Activated naive CD4-positive, alpha-beta T cell treated with anti-CD3 and anti-CD28 coated beads, Interleukin-2, amount 50 U/mL, for 72 hours (primary cell): ENCODE measurements around the gene MMAB. TPM values are rescaled to one million over a fixed set of nuclear protein-coding genes. Genes with fewer than 3 reads are reported as not detected.
A peak's percentile ranks its signal among the peaks of the same experiment; 100 is the strongest.

Source experiments
- ATAC-seq, 2 donors: fragments of 150-1000 bp; cut with Tn5 transposase; 2 replicates each; pipeline ENCODE4 v1.10.0; 2021; ENCODE audit warnings: mild to moderate bottlenecking in 2 of 2, moderate library complexity in 2 of 2
- DNase-seq, 2 donors: peaks; one replicate each; pipeline ENCODE4 v3.0.0; 2021 to 2022; ENCODE audit warnings: low spot score in 2 of 2
- H3K27ac Mint-ChIP-seq, 2 donors: one replicate each; pipeline ENCODE4 v1.8.0; 2022; ENCODE audit warnings: mild to moderate bottlenecking in 2 of 2, mixed read lengths in 2 of 2
- H3K36me3 Mint-ChIP-seq, 2 donors: one replicate each; pipeline ENCODE4 v1.8.0; 2022; ENCODE audit warnings: mixed read lengths in 2 of 2
- H3K9me3 Mint-ChIP-seq, 2 donors: one replicate each; pipeline ENCODE4 v1.8.0; 2022; ENCODE audit warnings: mixed read lengths in 2 of 2
- total RNA-seq, 2 donors: library from RNA; stranded (reverse); gene quantifications; one replicate each; pipeline ENCODE4 v1.2.3, GENCODE V29; 2022

The MMAB gene
- total RNA-seq, result 10 to 100 TPM; 27.4 to 29.5 TPM

DNA sequence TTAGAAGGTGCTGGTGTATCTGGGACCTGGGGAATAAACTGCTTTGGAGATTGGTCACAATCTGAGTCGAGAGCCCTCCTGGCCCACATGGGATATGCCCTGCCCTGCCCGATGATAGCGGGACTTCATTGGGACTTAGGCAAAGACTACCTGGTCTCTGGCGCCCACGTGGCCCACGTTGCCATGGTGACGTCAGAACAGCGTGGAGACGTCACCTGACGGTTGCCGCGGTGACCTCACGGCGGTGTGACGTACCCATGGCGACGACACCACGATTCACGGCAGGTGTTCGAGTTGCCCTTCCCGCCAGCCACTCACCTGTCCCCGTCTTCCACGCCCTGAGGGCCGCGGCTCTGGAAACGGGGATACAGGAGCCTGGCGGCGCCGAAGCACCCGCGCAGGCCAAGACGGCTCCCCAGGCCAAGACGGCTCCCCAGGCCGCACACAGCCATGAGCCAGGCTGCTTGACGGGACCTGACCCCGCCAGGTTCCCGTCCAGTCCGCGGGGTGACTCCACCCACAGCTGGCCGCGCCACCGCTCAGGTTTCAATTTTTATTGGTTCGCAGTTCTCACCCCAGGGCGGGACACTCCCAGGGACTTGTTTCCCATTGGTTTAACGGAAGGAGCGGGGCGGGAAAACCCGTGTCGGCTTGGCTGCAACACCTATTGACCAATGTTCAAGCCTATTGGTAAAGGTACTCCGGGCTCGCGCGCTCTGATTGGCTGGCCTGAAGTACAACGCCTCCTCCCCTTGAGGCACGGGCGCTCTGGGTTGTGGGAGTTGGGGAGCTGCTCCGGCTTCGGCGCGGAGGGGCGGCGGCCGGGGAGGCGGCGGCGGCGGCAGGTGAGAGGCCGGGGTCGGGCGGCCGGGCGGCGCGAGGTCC, at the start of gene MMAB, which contains the start of gene MVK:
Gene MMAB (minus strand): TSS at position 476 of the 885 bp plus-strand sequence. CDS start 24 bp downstream, at position 452.
Gene MVK (plus strand): TSS at position 766 of the 885 bp plus-strand sequence. CDS start 1,029 bp downstream, outside the sequence.
- no peaks in the 10 kb centered on the region for H3K9me3 Mint-ChIP-seq
- H3K36me3 Mint-ChIP-seq, result peaks cover 0 to 15% of the 10 kb centered on the region in 2 donors
- peak within 1 kb of the TSS; percentile 90 to 96 for H3K27ac Mint-ChIP-seq
- peak; percentile 96 for ATAC-seq
- peak; percentile 94 to 99 for DNase-seq

DNA sequence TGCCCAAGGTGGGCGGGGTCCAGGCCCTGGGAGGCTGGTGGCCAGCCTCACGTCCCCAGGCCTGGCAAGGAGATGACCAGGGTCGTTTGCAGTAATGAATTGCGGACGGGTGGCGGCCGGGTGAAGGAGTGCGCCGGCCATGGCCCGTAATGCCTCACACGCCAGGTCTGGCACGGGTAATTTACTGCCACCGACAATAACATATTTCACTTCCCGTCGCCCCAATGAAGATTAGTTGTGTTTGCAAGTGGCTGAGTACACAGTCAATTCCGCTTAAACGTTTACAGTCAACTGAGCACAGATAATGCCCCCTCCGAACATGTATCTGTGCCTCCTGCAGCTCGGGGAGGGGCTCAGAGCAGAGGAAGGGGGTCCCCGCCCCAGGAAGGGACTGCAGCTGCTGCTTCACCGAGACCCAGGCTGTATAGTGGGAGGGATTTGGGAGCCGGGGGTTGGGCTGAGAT, 48.6 kb upstream of the MMAB start:
- DNase-seq (no peak), ATAC-seq (no peak)
- H3K27ac Mint-ChIP-seq, result no peak overlapping the region
- H3K36me3 Mint-ChIP-seq, result no peaks in the 10 kb centered on the region
- H3K9me3 Mint-ChIP-seq, result no peaks in the 10 kb centered on the region

DNA sequence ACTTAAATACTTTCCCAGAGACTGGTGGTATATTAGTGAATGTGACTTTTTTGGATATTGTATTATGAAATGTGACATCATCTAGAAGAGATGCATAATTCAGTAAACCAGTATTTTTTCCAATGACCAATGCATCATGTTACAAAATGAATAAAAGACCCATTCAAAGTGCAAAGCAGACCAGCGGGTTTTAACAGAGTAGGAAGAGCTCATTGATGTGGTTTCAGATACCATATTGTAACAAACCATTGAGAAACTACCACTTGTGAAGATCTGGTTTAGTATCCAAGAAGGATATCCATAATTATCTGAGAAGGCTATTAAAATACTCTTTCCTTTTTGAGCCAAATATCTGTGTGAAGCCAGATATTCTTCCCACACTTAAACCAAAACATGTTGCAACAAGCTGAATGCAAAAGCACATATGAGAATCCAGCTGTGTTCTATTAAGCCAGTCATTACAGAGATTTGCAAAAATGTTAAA, 47.9 kb upstream of the MMAB start:
- no peak for ATAC-seq
- no peaks in the 10 kb centered on the region for H3K9me3 Mint-ChIP-seq
- no peak for DNase-seq
- H3K27ac Mint-ChIP-seq, result no peak overlapping the region
- no peaks in the 10 kb centered on the region for H3K36me3 Mint-ChIP-seq

DNA sequence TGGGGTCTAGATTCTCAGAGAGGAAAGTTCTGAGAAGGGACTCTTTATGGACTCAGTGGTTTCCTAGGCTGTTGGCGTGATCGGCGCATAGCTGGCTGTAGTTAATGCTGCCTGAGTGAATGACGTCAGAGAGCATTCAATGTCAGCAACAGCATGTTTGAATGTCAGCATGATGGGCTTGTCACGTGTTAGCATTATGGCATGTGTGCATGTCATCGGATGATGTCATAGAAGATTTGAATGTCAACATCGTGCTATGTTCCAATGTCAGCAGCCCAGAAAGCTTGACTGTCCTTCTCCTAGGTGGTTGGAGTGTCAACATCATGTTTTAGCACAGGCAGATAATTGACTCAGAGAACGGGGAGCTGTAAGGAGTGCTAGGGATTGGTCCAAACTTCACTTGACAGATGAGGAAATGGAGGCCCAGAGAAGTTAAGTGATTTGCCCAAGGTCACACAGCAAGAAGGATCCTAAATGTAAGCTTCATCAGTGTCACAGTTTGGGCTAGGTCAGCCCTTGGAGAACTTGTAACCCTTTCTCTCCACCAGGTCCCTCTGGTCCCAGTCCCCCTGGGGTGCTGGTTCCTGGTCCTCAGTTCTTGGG, 45.8 kb upstream of the MMAB start:
- no peak for DNase-seq
- no peak for ATAC-seq
- Mint-ChIP-seq H3K9me3 (no peaks in the 10 kb centered on the region), H3K36me3 (no peaks in the 10 kb centered on the region), H3K27ac (no peak overlapping the region)

DNA sequence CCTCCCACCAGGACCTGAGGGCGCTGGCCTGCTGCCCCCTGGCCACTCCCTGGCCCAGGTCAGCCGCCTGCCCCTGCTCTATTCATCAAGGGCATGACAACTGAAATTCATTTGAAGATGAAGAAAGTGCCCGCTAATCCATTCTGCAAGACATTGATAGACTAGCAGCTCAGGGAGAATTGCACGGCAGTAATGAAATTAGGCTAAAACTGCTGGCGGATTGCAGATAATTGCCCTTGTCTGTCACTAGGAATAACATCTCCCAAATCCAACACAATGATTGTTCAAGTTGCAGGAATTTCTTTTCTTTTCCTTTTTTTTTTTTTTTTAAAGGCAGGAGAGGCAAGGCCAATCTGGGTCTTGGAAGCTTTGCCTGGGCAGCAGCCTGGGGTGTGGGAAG, 44.8 kb upstream of the MMAB start:
- ATAC-seq (no peak), DNase-seq (no peak)
- H3K36me3 Mint-ChIP-seq, result no peaks in the 10 kb centered on the region

DNA sequence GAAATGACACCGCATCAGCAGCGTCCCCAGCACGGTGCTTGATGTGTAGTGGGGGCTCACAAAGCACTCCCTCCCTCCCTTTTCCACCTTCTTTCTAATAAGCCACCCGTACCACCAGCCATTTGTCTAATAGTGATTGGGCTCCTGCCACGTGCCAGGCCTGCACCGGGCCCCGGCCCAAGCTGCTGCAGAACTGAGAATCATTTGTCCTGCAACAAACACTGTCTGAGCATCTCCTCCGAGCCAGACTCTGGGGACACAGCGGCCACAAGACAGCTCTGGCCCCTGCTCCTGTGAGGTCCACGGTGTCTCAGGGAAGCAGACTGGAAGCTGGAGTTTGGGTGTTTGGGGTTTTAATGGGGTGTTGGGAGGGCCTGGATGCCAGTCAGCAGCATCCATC, 44.2 kb upstream of the MMAB start:
- no peak overlapping the region for H3K27ac Mint-ChIP-seq
- no peaks in the 10 kb centered on the region for H3K36me3 Mint-ChIP-seq
- no peaks in the 10 kb centered on the region for H3K9me3 Mint-ChIP-seq
- DNase-seq (no peak), ATAC-seq (no peak)

More for the DNA sequence above, 44.8 kb upstream of the MMAB start:
- no peaks in the 10 kb centered on the region for H3K9me3 Mint-ChIP-seq
- H3K27ac Mint-ChIP-seq, result no peak overlapping the region

DNA sequence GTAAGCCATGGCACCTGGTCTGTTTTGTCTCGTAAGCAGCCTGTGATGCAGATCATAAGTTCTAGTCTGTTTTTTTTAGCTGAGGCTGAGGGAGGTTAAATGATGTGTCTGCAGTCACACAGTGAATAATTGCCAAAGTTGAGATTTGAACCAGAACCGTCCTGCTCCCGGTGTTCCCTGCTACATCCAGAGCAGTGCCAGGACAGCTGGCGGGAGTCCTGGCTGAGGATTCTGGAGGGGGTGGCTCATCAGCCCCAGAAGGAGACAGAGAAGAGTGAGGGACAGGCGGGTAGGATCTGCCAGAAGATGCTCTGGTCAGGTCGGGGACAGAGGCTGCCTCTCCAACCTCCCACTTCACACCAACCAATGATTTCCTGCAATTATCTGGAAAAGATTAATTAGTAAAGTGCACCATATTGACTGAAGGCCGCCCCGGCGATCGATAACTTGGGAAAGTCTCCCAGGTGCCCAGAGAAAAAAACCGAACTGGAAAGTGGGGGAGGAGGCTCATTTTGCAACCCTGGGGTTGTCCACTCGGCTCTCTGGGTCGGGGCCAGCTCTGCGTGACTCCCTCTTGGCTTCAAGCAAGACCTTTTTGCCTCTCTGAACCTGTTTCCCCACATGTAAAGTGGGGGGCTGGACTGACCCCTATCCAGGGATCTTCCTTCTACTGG, 42.4 kb upstream of the MMAB start:
- Mint-ChIP-seq H3K27ac (no peak overlapping the region), H3K36me3 (no peaks in the 10 kb centered on the region), H3K9me3 (no peaks in the 10 kb centered on the region)
- DNase-seq (no peak), ATAC-seq (no peak)

DNA sequence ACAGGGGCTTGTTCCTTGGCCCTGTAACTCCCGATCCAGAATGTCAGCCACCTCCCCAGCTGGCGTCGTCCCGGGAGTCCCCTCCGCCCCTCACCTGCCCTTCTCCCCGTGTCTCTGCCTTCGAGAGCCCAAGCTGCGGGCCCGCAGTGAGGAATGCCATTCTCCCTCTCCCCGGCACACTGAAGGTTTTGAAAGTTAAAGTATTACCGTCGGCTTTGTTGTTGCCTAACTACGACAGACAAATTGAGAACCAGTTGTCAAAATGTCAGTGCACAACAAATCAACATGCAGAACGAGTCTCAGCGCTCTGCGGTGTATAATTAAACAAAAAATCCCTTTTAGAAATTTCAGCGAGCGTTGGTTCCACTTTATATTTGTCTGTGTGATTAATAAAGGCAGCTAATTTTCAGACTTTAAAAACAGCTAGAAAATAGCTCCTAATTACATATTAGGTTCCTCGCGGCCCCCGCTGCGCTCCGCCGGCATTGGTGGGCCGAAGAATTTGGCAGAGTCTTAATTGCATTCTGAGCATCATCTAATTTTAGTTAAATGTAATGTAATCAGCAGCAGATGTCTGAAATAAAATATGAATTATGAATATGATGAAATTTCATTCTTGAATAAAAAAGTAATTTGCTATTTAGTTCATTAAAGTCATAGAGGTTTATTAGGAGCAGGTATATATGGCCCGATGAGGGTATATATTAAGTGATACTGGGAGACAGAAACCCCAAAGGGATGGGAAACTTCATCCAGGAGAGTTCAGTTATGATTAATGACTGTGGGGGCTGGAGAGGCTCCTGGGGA, 40.5 kb upstream of the MMAB start:
- no peak for ATAC-seq

DNA sequence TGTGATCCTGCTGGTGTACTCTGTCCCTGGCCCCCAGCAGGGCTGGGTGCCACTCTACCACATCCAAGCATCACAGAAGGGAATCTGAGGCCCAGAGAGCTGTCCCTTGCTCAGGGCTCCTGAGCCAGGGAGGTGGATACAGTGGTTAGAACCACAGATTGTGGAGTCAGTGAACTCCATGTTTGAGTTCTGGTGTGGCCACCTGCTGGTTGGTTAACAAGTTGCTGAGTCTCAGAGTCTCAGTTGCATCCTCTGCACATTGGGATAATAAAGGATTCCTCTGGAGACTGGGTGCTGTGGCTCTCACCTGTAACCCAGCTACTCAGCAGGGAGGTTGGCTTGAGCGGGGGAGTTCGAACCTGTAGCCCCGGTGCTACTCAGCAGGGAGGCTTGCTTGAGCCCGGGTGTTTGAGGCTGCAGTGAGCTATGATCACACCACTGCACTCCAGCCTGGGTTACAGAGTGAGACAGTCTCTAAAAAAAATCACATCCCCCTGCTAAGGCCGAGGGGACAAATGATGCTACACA, 39.7 kb upstream of the MMAB start:
- DNase-seq, result no peak
- ATAC-seq, result no peak
- no peaks in the 10 kb centered on the region for H3K9me3 Mint-ChIP-seq
- no peaks in the 10 kb centered on the region for H3K36me3 Mint-ChIP-seq
- no peak overlapping the region for H3K27ac Mint-ChIP-seq

More for the DNA sequence above, 40.5 kb upstream of the MMAB start:
- no peak overlapping the region for H3K27ac Mint-ChIP-seq
- no peaks in the 10 kb centered on the region for H3K36me3 Mint-ChIP-seq
- no peak for DNase-seq
- H3K9me3 Mint-ChIP-seq, result no peaks in the 10 kb centered on the region

DNA sequence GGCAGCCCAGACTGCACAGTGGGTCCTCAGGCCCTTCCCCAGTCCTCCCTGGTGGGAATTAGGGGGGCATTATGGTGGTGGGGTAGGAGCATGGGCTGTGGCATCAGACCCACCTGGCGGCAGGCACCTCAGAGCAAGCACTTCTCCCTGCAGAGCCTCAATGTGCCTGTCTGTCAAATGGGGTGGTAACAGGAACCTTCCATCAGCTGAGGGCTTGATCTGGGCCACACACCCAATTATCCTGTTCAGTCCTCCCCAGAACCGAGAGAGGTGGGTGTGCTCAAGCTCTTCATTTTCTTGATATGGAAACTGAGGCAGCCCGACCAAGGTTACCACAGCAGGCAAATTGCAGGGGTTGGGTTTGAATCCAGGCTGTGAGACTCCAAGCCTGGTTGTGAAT, 38.7 kb upstream of the MMAB start:
- Mint-ChIP-seq H3K36me3 (no peaks in the 10 kb centered on the region), H3K27ac (no peak overlapping the region), H3K9me3 (no peaks in the 10 kb centered on the region)
- ATAC-seq (no peak), DNase-seq (no peak)

DNA sequence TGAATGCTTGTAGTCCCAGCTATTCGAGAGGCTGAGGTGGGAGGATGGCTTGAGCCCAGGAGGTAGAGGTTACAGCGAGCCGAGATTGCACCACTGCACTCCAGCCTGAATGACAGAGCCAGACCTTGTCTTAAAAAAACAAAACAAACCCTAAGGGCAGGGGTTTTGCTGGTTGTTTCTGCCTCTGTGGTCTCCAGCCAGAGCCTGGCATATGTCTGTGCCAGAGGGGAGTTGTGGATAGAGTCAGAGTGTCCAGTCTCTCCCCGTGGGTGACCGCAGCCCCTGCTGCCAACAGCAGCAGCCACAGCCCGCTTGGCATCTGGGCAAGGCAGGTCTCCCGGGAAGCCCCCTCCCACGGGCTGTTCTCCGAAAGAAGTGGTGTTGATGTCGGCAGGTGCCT, 37.9 kb upstream of the MMAB start:
- DNase-seq, result no peak
- no peaks in the 10 kb centered on the region for H3K9me3 Mint-ChIP-seq
- no peaks in the 10 kb centered on the region for H3K36me3 Mint-ChIP-seq
- H3K27ac Mint-ChIP-seq, result no peak overlapping the region
- ATAC-seq, result no peak

DNA sequence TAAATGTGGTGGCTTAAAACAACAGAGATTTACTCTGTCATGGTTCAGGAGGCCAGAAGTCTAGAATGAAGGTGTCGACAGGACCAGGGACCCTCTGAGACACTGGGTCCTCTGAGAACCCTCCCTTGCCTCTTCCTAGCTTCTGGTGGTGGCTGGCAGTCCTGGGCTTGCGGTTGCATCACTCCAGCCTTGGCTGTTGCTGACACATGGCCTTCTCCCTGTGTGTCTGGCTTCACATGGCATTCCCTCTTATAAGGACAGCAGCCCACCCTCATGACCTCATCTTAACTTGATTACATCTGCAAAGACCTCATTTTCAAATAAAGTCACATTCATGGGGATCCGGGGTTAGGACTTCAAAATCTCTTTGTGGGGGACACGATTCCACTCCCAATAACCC, 37.2 kb upstream of the MMAB start:
- no peaks in the 10 kb centered on the region for H3K36me3 Mint-ChIP-seq

DNA sequence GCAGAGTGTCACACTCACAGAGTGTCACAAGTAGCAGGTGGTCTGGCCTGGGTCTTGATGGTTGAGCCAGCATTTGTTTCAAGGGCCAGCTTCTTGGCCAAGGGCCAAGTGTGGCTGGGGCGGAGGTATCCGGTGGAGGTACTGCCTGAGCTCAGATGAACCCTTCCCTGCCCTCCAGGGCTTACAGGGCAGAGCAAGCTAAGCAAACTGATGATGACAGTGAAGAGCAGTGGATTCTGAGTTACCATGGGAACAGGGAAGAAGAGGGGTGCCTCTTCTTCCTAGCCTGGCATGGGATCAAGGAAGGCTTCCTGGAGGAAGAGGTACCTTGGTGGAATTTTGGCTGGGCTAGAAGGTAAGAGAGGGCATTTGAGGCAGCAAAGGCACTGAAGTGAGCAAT, 36.0 kb upstream of the MMAB start:
- H3K27ac Mint-ChIP-seq, result no peak overlapping the region
- no peaks in the 10 kb centered on the region for H3K36me3 Mint-ChIP-seq
- DNase-seq, result no peak
- no peak for ATAC-seq
- H3K9me3 Mint-ChIP-seq, result no peaks in the 10 kb centered on the region

More for the DNA sequence above, 37.2 kb upstream of the MMAB start:
- H3K9me3 Mint-ChIP-seq, result no peaks in the 10 kb centered on the region
- no peak overlapping the region for H3K27ac Mint-ChIP-seq
- ATAC-seq, result no peak
- no peak for DNase-seq

DNA sequence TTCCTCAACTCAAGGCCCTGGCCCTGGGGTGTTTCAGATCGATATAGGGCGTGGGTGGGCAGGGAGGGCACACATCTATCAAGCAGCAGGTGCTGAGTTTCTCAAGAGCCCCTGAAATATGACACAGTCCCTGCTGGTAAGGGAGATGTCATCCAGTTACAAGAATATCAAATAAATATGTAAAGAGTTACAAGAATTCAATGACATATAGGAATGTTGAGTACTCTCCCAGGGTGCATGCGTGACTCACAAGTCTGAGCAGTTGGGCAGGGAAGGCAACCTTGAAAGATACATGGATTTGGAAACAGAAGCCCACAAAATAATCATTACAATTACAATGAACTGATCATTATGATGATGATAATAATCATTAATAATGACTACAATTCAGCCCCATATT, 35.5 kb upstream of the MMAB start:
- DNase-seq (no peak), ATAC-seq (no peak)
- Mint-ChIP-seq H3K9me3 (no peaks in the 10 kb centered on the region), H3K36me3 (no peaks in the 10 kb centered on the region), H3K27ac (no peak overlapping the region)

DNA sequence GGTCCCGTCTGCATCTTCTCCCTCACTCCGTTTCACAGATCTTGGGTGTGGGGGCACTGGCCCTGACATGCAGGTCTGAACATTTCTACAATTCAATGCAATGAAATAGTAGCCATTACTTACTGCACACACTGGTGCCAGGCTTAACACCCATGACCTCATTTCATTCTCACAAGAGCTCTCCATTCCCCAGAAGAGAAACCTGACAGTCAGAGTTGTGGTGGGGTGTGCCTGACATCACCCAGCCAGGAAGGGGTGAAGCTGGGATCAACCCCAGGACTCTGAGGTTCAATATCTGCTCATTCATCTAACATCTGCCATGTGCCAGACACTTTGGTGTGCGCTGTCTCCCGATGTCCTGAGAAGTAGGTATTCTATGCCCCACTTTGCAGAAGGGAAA, 35.0 kb upstream of the MMAB start:
- no peaks in the 10 kb centered on the region for H3K36me3 Mint-ChIP-seq
- DNase-seq, result no peak
- no peak overlapping the region for H3K27ac Mint-ChIP-seq
- no peak for ATAC-seq
- no peaks in the 10 kb centered on the region for H3K9me3 Mint-ChIP-seq

DNA sequence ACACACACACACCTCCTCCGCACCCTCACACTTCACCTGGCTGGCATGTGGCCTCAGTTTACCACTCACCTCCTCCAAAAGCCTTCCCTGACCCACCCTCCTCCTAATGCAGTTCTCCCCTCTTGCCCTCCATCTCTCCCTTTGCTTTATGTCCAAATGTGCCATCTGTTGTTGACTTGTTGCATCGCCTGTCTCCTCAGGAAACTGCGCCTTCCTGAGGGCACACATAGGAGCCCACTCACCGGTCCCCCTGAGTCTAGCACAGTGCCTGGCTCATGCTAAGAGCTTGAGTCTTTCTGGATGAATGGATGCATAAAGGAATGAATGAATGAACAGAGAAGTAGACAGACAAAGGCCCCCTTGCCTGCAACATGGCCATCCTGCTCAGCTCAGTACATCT, 34.3 kb upstream of the MMAB start:
- DNase-seq (no peak), ATAC-seq (no peak)
- no peaks in the 10 kb centered on the region for H3K9me3 Mint-ChIP-seq
- no peaks in the 10 kb centered on the region for H3K36me3 Mint-ChIP-seq
- no peak overlapping the region for H3K27ac Mint-ChIP-seq
